DMS79 (cell line): ENCODE measurements around the gene UGCG.
"Not testable (repeated sequence)": the region's sequence is repeated elsewhere in the genome, so short reads cannot be mapped to it uniquely, and the experiment has no call there.

Experiments used
- DNase-seq: peaks from one replicate; lab custom pipeline; 2025; lab: John Stamatoyannopoulos, UW

The UGCG gene

GRCh38 chr9:111920531-111920930 is 23.9 kb downstream of the UGCG start:
- DNase-seq = no peak

- no peak for DNase-seq
Measured at GRCh38 chr9:111922324-111923013, 25.9 kb downstream of the UGCG start.

GRCh38 chr9:111924281-111924680 is 27.7 kb downstream of the UGCG start:
- no peak for DNase-seq

- DNase-seq = no peak
Measured at GRCh38 chr9:111925017-111925770, 28.6 kb downstream of the UGCG start.

GRCh38 chr9:111925784-111926183 is 29.2 kb downstream of the UGCG start:
- no peak for DNase-seq

- no peak for DNase-seq
Measured at GRCh38 chr9:111926421-111926875, 29.8 kb downstream of the UGCG start.

GRCh38 chr9:111928359-111928720 is 31.7 kb downstream of the UGCG start:
- DNase-seq = no peak

GRCh38 chr9:111934747-111935146 is 38.1 kb downstream of the UGCG start:
- no peak for DNase-seq

- DNase-seq = no peak
Measured at GRCh38 chr9:111936391-111936790, 39.8 kb downstream of the UGCG start.

- DNase-seq = no peak
Measured at GRCh38 chr9:111937301-111937700, 40.7 kb downstream of the UGCG start.

GRCh38 chr9:111937781-111938426 is 41.3 kb downstream of the UGCG start:
- no peak for DNase-seq

- DNase-seq = no peak
Measured at GRCh38 chr9:111938427-111938800, 41.8 kb downstream of the UGCG start.

- DNase-seq = no peak
Measured at GRCh38 chr9:111939322-111939721, 42.7 kb downstream of the UGCG start.

GRCh38 chr9:111940697-111941096 is 44.1 kb downstream of the UGCG start:
- no peak for DNase-seq

GRCh38 chr9:111943200-111943599 is 46.6 kb downstream of the UGCG start:
- DNase-seq = no peak

GRCh38 chr9:111943746-111944145 is 47.1 kb downstream of the UGCG start:
- DNase-seq = no peak

GRCh38 chr9:111944241-111944866 is 47.7 kb downstream of the UGCG start:
- DNase-seq = no peak

- DNase-seq = no peak
Measured at GRCh38 chr9:111945216-111945615, 48.6 kb downstream of the UGCG start.

- not testable (repeated sequence) for DNase-seq
Measured at GRCh38 chr9:111948109-111948508, 51.5 kb downstream of the UGCG start.

GRCh38 chr9:111948951-111949350 is 52.3 kb downstream of the UGCG start:
- DNase-seq = no peak

- DNase-seq = no peak
Measured at GRCh38 chr9:111949919-111950318, 53.3 kb downstream of the UGCG start.

GRCh38 chr9:111952559-111952958 is 55.9 kb downstream of the UGCG start:
- no peak for DNase-seq

GRCh38 chr9:111953444-111953843 is 56.8 kb downstream of the UGCG start:
- no peak for DNase-seq
